ENCODE results near the gene PTAR1. TPM values are rescaled to one million over a fixed set of nuclear protein-coding genes. Genes with fewer than 3 reads are reported as not detected.

The PTAR1 gene
- total RNA-seq, 1 experiment from 2014 or later: 32.2 TPM

DNA sequence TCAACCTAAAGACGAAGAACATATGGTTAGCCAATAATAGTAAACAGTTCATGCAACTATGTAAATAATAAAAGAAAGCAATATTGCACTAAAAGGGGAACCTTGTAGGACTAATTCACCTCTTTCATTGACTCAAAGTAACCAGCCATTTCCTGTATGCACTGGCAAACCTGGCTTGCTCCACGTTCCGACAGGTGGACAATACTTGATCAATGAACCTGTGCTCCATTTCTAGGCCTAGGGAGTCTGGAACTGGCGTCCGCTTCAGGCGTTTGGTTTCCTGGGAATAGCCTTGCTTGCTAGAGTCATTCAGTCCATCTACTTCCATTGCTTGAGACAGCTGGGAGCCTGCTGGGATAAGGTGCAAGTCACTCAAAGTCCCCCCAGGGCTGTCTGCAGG lies 41.6 kb downstream of the PTAR1 start:
- H3K36me3 ChIP-seq (ENCODE audit: control insufficient read depth in 1 of 2, insufficient read depth in 2 of 2, low read length in 2 of 2): peaks cover 3 to 9% of the 10 kb centered on the region in 2 experiments; a peak in 2 of 4 replicates
- H3K9ac ChIP-seq (ENCODE audit: low read length): no peak overlapping the region
- H3K9me2 ChIP-seq (ENCODE audit: insufficient read depth): no peaks in the 10 kb centered on the region
- H2AFZ ChIP-seq (ENCODE audit: low read depth, low read length, poor library complexity, severe bottlenecking): no peak overlapping the region
- ChIA-PET CTCF (no interaction called here), POLR2A (no interaction called here), RAD21 (ENCODE audit: low non-redundant PET in 1 of 2, low total read pairs in 2 of 2, uncharacterized antibody in 2 of 2, unreplicated experiment in 2 of 2) (no interaction called here)
- no peaks in the 10 kb centered on the region for H3K79me2 ChIP-seq (ENCODE audit: insufficient read depth, low read length)
- H3K4me1 ChIP-seq (ENCODE audit: control insufficient read depth in 1 of 2, insufficient read depth in 2 of 2, low read length in 2 of 2): no peaks in the 10 kb centered on the region
- H3K27ac ChIP-seq (ENCODE audit: low read depth, low read length): no peak overlapping the region
- no peaks in the 10 kb centered on the region for H3K27me3 ChIP-seq (ENCODE audit: insufficient read depth, low read length)
- no peaks in the 10 kb centered on the region for H3K9me3 ChIP-seq (ENCODE audit: control insufficient read depth in 1 of 2, insufficient read depth in 1 of 2, low read depth in 1 of 2, low read length in 2 of 2)
- intact Hi-C loops (cut with micrococcal nuclease): no loop called here
- no peaks in the 10 kb centered on the region for H4K20me1 ChIP-seq (ENCODE audit: insufficient read depth)
- DNase-seq (ENCODE audit: low read depth, low spot score) (no peak), ATAC-seq (no peak)
- BruUV-seq (replicated peaks): no TSS peak
- no peak overlapping the region for H3K4me3 ChIP-seq (replicated peaks in 1 of 2; ENCODE audit: low read depth in 1 of 2, low read length in 2 of 2)
- H3K4me2 ChIP-seq (ENCODE audit: low read length): no peak overlapping the region
- TF ChIP-seq EZH2phosphoT487 (IDR thresholded peaks at IDR 0.05; ENCODE audit: borderline replicate concordance): no peak
- TF ChIP-seq ATF3 (IDR thresholded peaks at IDR 0.05): no peak
- TF ChIP-seq RAD21 (IDR thresholded peaks at IDR 0.05; ENCODE audit: low read depth): no peak
- no peak for TF ChIP-seq SP1 (IDR thresholded peaks at IDR 0.05; ENCODE audit: low read depth)
- no peak for TF ChIP-seq ZFX (IDR thresholded peaks at IDR 0.05)
- no peak for TF ChIP-seq POLR2A (IDR thresholded peaks at IDR 0.05; ENCODE audit: borderline replicate concordance, extremely low read depth, insufficient read depth, insufficient read length)
- TF ChIP-seq, protein P1, sequence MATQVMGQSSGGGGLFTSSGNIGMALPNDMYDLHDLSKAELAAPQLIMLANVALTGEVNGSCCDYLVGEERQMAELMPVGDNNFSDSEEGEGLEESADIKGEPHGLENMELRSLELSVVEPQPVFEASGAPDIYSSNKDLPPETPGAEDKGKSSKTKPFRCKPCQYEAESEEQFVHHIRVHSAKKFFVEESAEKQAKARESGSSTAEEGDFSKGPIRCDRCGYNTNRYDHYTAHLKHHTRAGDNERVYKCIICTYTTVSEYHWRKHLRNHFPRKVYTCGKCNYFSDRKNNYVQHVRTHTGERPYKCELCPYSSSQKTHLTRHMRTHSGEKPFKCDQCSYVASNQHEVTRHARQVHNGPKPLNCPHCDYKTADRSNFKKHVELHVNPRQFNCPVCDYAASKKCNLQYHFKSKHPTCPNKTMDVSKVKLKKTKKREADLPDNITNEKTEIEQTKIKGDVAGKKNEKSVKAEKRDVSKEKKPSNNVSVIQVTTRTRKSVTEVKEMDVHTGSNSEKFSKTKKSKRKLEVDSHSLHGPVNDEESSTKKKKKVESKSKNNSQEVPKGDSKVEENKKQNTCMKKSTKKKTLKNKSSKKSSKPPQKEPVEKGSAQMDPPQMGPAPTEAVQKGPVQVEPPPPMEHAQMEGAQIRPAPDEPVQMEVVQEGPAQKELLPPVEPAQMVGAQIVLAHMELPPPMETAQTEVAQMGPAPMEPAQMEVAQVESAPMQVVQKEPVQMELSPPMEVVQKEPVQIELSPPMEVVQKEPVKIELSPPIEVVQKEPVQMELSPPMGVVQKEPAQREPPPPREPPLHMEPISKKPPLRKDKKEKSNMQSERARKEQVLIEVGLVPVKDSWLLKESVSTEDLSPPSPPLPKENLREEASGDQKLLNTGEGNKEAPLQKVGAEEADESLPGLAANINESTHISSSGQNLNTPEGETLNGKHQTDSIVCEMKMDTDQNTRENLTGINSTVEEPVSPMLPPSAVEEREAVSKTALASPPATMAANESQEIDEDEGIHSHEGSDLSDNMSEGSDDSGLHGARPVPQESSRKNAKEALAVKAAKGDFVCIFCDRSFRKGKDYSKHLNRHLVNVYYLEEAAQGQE (IDR thresholded peaks at IDR 0.05; ENCODE audit: low read depth): no peak
- no peak for TF ChIP-seq EGR1 (IDR thresholded peaks at IDR 0.05; ENCODE audit: low read depth)
- no peak for TF ChIP-seq EZH2 (IDR thresholded peaks at IDR 0.05)
- no peak for TF ChIP-seq SRF (IDR thresholded peaks at IDR 0.05; ENCODE audit: low read depth)
- no peak for TF ChIP-seq FOSL1 (IDR thresholded peaks at IDR 0.05; ENCODE audit: low read depth)
- no peak for TF ChIP-seq CEBPB (IDR thresholded peaks at IDR 0.05; ENCODE audit: low read depth)
- no peak for TF ChIP-seq POLR2AphosphoS5 (IDR thresholded peaks at IDR 0.05; ENCODE audit: low read depth, low read length)
- no peak for TF ChIP-seq CTCF (IDR thresholded peaks at IDR 0.05 in 2 of 3, conservative IDR thresholded peaks at IDR 0.05 in 1 of 3; ENCODE audit: borderline replicate concordance in 1 of 3, insufficient read depth in 1 of 3, low read depth in 2 of 3, low read length in 2 of 3)
- TF ChIP-seq ELF1 (IDR thresholded peaks at IDR 0.05; ENCODE audit: borderline replicate concordance, low read depth): no peak
- no peak for TF ChIP-seq MAX (IDR thresholded peaks at IDR 0.05)
- TF ChIP-seq YY1 (IDR thresholded peaks at IDR 0.05; ENCODE audit: extremely low read depth, insufficient replicate concordance, low read depth, low read length): no peak
- no peak for TF ChIP-seq TCF7L2 (IDR thresholded peaks at IDR 0.05; ENCODE audit: borderline replicate concordance, extremely low read depth, insufficient read depth, insufficient read length)
- TF ChIP-seq SIN3A (IDR thresholded peaks at IDR 0.05; ENCODE audit: low read depth): no peak
